BJ (cell line): ENCODE results near the gene VEGFA. TPM values are rescaled to one million over a fixed set of nuclear protein-coding genes. Genes with fewer than 3 reads are reported as not detected.

Experiments used
- CTCF ChIA-PET: fragments of 350-600 bp; formaldehyde crosslinking; extraction: SDS; loops from one replicate; lab custom pipeline; 2021; ENCODE audit warnings: antibody characterized with exemption, inconsistent platforms; lab: Yijun Ruan, JAX
- POLR2A ChIA-PET: fragments of 300-600 bp; sonication (Branson Sonifier 250); formaldehyde crosslinking; extraction: SDS; loops from one replicate; lab custom pipeline; 2021; ENCODE audit warnings: antibody characterized with exemption; lab: Charles Lee
- DNase-seq: peaks from one replicate; pipeline ENCODE4 v3.0.0-alpha.2; 2011; ENCODE audit warnings: low read depth
- H3K27me3 ChIP-seq: 2 replicates; pipeline ENCODE4 v1.6.0; 2011; ENCODE audit warnings: low read length; ENCODE audit not compliant: control insufficient read depth, insufficient read depth
- H3K36me3 ChIP-seq: 2 replicates; pipeline ENCODE4 v1.5.1; 2011; ENCODE audit warnings: low read length; ENCODE audit not compliant: control insufficient read depth, insufficient read depth
- H3K4me3 ChIP-seq: 2 replicates; pipeline ENCODE4 v1.5.1; 2011; ENCODE audit warnings: low read depth, mild to moderate bottlenecking, control low read depth, low read length
- polyA plus RNA-seq: library from polyadenylated mRNA; depleted of rRNA; stranded (reverse); fragments of >200 nt; gene quantifications from 2 replicates; pipeline ENCODE4 v1.2.3, GENCODE V29; 2011
- TF ChIP-seq, protein P1 (sequence below): IDR thresholded peaks from 2 replicates; pipeline ENCODE4 v1.5.1; 2011; ENCODE audit warnings: low read depth, mild to moderate bottlenecking, control low read depth, inconsistent platforms, low read length, moderate library complexity; ENCODE audit not compliant: insufficient read depth

The VEGFA gene
- polyA plus RNA-seq, 1 experiment = 357 TPM

DNA sequence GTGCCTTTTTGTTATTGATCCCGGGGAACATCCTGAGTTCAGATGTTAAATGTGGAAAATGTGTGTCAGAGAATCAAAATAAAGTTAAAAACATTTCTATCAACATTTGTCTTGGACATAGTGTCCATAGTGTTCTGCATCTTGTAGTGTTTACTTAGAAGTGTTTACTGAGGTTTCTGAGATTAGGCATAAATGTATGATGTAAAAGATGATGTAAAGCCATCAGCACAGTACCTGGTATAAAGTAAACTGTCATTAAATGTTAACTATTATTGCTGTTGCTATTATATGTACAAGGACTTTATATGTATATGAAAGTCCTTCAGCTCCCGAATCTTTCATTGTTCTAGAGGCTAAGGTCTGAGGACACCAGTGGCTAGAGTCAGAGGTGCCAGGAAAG, 28.2 kb upstream of the VEGFA start:
- no peak for DNase-seq
- CTCF ChIA-PET = interaction anchor here (0.9 to 1.7 kb wide), 3 partner anchors 16 to 21 kb away, joined by 3 to 4 read pairs (median 3); no protein-coding TSS in a partner anchor
- POLR2A ChIA-PET = no interaction called here
- H3K4me3 ChIP-seq = no peak overlapping the region
- TF ChIP-seq, protein P1, sequence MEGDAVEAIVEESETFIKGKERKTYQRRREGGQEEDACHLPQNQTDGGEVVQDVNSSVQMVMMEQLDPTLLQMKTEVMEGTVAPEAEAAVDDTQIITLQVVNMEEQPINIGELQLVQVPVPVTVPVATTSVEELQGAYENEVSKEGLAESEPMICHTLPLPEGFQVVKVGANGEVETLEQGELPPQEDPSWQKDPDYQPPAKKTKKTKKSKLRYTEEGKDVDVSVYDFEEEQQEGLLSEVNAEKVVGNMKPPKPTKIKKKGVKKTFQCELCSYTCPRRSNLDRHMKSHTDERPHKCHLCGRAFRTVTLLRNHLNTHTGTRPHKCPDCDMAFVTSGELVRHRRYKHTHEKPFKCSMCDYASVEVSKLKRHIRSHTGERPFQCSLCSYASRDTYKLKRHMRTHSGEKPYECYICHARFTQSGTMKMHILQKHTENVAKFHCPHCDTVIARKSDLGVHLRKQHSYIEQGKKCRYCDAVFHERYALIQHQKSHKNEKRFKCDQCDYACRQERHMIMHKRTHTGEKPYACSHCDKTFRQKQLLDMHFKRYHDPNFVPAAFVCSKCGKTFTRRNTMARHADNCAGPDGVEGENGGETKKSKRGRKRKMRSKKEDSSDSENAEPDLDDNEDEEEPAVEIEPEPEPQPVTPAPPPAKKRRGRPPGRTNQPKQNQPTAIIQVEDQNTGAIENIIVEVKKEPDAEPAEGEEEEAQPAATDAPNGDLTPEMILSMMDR = no peak
- H3K27me3 ChIP-seq = peaks cover 6% of the 10 kb centered on the region; the same call in 1 of the 2 replicates
- no peaks in the 10 kb centered on the region for H3K36me3 ChIP-seq

DNA sequence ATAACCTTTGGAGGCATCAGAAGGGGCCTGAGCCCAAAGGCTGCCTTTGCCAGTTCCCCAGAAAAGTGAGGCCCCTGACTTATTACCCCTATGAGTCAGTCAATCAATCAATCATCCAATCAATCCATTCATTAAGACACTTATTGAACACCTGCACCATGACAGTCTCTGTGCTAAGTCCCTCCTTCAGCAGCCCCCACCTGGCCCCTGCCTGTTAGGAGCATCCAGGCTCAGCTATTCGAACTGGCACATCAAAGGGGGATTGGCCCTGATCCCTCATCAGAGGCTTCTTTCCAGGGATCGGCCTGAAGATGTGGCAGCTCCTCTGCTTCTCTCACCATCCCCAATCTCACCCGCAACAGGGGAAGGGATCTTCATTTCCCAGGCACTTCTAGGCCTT, 27.7 kb upstream of the VEGFA start:
- TF ChIP-seq, protein P1 = no peak
- H3K36me3 ChIP-seq = no peaks in the 10 kb centered on the region
- H3K4me3 ChIP-seq = no peak overlapping the region
- POLR2A ChIA-PET = no interaction called here
- peaks cover 8% of the 10 kb centered on the region for H3K27me3 ChIP-seq
- CTCF ChIA-PET = interaction anchor here (0.8 to 1.7 kb wide), 5 partner anchors 16 to 27 kb away, joined by 3 to 4 read pairs (median 3); no protein-coding TSS in a partner anchor
- no peak for DNase-seq

DNA sequence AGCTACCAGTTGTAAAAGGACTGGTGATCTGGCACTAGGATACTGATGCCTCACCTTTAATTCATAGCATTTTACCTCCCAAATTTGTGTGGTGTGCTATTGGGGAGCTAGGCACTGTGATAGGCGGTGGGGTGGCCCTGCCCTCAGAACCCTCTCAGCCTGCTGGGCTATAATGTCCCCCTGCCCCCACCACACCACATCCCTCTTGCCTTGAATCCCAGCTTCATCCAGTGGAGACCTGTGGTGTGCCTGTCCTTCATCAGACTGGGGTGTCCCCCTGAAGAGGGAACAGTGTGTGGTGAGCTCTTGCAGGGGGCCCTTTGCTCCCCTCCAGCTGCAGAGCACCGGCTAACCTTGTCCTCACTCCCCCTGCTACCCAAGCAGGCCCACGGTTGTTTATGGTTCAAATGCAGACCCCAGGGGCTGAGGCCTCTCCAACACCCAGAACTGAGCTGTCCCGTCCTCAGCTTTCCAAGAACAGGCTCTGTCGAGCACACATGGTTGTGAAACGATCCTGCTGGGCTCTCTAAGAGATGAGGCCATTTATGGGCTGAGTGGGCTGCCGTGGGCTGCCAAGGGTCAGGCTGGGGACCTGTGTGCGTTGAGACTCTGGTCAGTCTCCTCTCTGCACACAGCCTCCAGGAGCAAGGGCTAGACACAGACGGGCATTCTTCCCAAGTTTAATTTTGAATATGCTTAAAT, 26.9 kb upstream of the VEGFA start:
- DNase-seq = no peak

DNA sequence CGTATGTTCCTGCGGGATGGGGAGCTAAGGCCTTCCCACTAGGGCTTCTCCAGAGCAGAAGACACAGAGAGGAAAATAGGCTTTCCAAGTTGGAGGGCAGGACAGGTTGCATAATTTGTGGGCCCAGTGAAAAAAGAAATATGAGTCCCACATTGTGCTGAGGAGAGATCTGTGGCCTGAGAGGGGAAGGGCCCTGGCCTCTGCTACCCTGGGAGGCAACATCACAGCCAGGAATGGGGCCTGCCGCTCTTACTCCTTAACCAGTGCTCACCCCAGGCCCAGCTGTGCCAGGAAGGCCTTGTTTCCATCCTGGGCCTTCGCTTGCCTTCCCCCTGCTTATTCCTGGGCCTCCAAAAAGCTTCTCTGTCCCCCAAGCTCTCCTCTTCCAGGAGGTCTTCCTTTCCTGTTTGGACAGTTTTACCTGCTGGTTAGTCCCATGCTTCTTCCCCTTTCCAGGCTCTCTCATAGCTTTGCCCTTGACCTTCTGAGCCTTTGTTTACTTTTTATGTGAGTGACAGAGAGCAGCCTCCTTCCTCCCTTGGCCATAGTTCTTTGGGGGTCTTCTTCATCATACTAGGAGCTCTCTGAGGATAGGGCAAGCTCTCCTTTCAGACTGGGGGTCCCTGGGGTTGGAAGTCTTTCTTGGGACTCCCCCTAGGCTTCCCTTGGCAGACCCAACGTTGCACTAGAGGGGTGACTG, 26.2 kb upstream of the VEGFA start:
- ChIA-PET CTCF (interaction anchor here (1.3 to 2.7 kb wide), 3 partner anchors 10 to 250 kb away, joined by 3 to 11 read pairs (median 7); partner anchors contain the start of gene VEGFA), POLR2A (no interaction called here)
- TF ChIP-seq, protein P1 = no peak
- H3K36me3 ChIP-seq = no peaks in the 10 kb centered on the region
- no peak for DNase-seq
- peaks cover 12% of the 10 kb centered on the region for H3K27me3 ChIP-seq
- H3K4me3 ChIP-seq = no peak overlapping the region

More for the DNA sequence above, 26.9 kb upstream of the VEGFA start:
- H3K27me3 ChIP-seq = peaks cover 10% of the 10 kb centered on the region
- no peaks in the 10 kb centered on the region for H3K36me3 ChIP-seq
- ChIA-PET CTCF (interaction anchor here (0.8 to 2.7 kb wide), 5 partner anchors 15 to 26 kb away, joined by 3 to 11 read pairs (median 3); partner anchors contain the start of gene VEGFA), POLR2A (no interaction called here)
- no peak overlapping the region for H3K4me3 ChIP-seq
- TF ChIP-seq, protein P1 = no peak

DNA sequence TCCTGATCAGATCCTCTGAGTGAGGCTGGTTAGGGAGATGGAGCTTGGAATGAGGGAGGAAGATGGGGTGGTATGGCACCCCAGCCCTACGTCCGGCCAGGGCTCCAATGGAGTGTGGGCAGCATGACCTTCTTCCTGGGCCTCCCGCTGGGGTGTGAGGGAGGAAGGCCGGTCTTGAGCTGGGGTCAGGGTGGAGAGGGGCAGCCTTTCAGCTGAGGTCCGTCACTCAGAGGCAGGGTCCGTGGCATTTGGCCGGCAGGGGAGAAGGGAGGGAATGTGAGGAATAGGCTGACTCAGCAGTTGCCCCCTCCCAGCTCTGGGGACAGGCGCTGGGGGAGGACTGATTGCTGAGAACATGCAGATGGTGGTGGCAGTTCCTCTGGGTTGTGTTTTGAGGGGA, 25.5 kb upstream of the VEGFA start:
- Histone ChIP-seq H3K4me3 (no peak overlapping the region), H3K27me3 (peaks cover 12% of the 10 kb centered on the region), H3K36me3 (no peaks in the 10 kb centered on the region)
- POLR2A ChIA-PET = no interaction called here
- TF ChIP-seq, protein P1 = no peak
- CTCF ChIA-PET = interaction anchor here (1.3 to 2.7 kb wide), 5 partner anchors 10 to 335 kb away, joined by 3 to 11 read pairs (median 7); partner anchors contain the start of gene VEGFA
- no peak for DNase-seq
